Upper lobe of left lung (tissue), 4 donors: ENCODE measurements around the gene THUMPD2.

Experiments used
- CTCF ChIP-seq, 6 experiments: fragments of 450-650 bp in 4 of 6; fragments of 200-600 bp in 2 of 6; sonication (generic) in 2 of 6; IDR thresholded peaks; one replicate each; pipeline ENCODE4 v1.5.1; 2016 to 2019; ENCODE audit warnings: antibody characterized with exemption in 6 of 6
- EP300 ChIP-seq, 4 donors: sonication (generic); formaldehyde crosslinking; IDR thresholded peaks; one replicate each; pipeline ENCODE4 v1.5.1; 2017; ENCODE audit warnings: antibody characterized with exemption in 4 of 4, control low read depth in 2 of 4
- POLR2A ChIP-seq, 4 donors: fragments of 450-650 bp; IDR thresholded peaks; one replicate each; pipeline ENCODE4 v1.5.1; 2016 to 2017; ENCODE audit warnings: antibody characterized with exemption in 4 of 4, mild to moderate bottlenecking in 2 of 4
- POLR2AphosphoS5 ChIP-seq, 2 donors: sonication (generic); formaldehyde crosslinking; IDR thresholded peaks; one replicate each; pipeline ENCODE4 v1.5.1; 2017; ENCODE audit warnings: antibody characterized with exemption in 2 of 2

- TF ChIP-seq POLR2A (IDR thresholded peaks at IDR 0.05) = no peak
- no peak for TF ChIP-seq EP300 (IDR thresholded peaks at IDR 0.05)
- peak in 5 of 6 experiments; percentile 38 to 68 (median 50) for TF ChIP-seq CTCF (IDR thresholded peaks at IDR 0.05)
- no peak for TF ChIP-seq POLR2AphosphoS5 (IDR thresholded peaks at IDR 0.05)
These were observed 50.1 kb downstream of the THUMPD2 start for GRCh38 chr2:39728941-39729351.
